Breast epithelium (tissue), 3 donors: Measurements from ENCODE around the gene CCBE1.

ENCODE experiments used
- CTCF ChIP-seq, 3 donors: fragments of 450-650 bp; IDR thresholded peaks; one replicate each; pipeline ENCODE4 v1.5.1; 2016 to 2017; ENCODE audit warnings: antibody characterized with exemption in 3 of 3, mild to moderate bottlenecking in 3 of 3, moderate library complexity in 3 of 3
- POLR2A ChIP-seq: fragments of 450-650 bp; IDR thresholded peaks from one replicate; pipeline ENCODE4 v1.6.1; 2016; ENCODE audit warnings: antibody characterized with exemption, mild to moderate bottlenecking, moderate library complexity

DNA sequence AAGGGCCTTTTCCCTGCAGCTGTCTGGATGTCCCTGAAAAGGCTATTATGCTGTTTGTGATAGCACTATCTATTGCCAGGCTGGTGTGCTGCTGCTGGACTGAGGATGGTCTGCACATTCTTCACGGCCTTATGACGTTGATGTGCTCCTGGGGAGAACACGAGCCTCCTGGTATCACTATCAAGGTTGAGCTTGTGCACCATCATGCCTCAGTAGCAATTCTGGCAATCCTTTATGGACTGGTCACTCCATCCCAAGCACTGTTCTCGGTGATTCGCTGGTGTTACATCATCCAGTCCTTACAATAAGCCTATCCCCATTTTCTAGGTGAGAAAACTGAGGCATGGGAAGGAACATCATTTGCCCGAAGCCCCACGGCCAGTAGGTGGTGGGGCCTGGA lies 18.2 kb upstream of the CCBE1 start:
- TF ChIP-seq POLR2A (no peak), CTCF (IDR thresholded peaks at IDR 0.05) (no peak)
